Measurements from ENCODE around the gene MAP4K1.
A peak's percentile ranks its signal among the peaks of the same experiment; 100 is the strongest.
"Not testable (repeated sequence)": the region's sequence is repeated elsewhere in the genome, so short reads cannot be mapped to it uniquely, and the experiment has no call there.

MAP4K1 gene

DNA sequence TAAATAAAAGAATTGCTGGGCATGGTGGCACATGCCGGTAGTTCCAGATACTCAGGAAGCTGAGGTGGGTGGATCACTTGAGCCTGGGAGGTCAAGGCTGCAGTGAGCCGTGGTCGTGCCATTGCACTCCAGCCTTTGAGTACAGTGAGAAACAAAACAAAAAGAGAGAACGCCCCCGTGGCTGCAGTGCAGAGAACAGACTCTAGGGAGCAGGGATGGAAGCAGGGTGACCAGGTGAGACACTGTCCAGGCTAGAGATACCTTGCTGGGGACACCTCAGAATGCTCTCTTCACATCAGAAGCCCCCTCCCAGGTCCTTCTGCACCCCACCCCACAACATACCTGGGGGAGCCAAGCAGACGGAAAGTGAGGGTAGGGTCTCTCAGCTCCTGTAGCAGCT is 24.8 kb downstream of the MAP4K1 start:
- H3K4me3 Mint-ChIP-seq: no peak overlapping the region
- no peak for DNase-seq
- peaks cover 6% of the 10 kb centered on the region for H3K4me1 Mint-ChIP-seq
- H3K27ac Mint-ChIP-seq: no peak overlapping the region
- no peaks in the 10 kb centered on the region for H3K9me3 Mint-ChIP-seq
- H3K36me3 Mint-ChIP-seq: peaks cover 59% of the 10 kb centered on the region
- CTCF ChIA-PET: interaction anchor here (1.3 kb wide), 1 partner anchor 26 kb away, joined by 3 read pairs; the partner anchor contains the start of gene EIF3K
- no peaks in the 10 kb centered on the region for H3K27me3 Mint-ChIP-seq

- no peak overlapping the region for H3K4me3 Mint-ChIP-seq
- H3K36me3 Mint-ChIP-seq: peaks cover 35% of the 10 kb centered on the region
- peaks cover 6% of the 10 kb centered on the region for H3K4me1 Mint-ChIP-seq
- no peaks in the 10 kb centered on the region for H3K27me3 Mint-ChIP-seq
- CTCF ChIA-PET: no interaction called here
- no peak for DNase-seq
- no peaks in the 10 kb centered on the region for H3K9me3 Mint-ChIP-seq
- H3K27ac Mint-ChIP-seq: no peak overlapping the region
These were observed 29.7 kb downstream of the MAP4K1 start for GRCh38 chr19:38588041-38588440.

GRCh38 chr19:38587562-38587961 is 30.2 kb downstream of the MAP4K1 start:
- Mint-ChIP-seq H3K4me3 (no peak overlapping the region), H3K36me3 (peaks cover 33% of the 10 kb centered on the region), H3K27ac (no peak overlapping the region), H3K9me3 (no peaks in the 10 kb centered on the region), H3K27me3 (no peaks in the 10 kb centered on the region), H3K4me1 (peaks cover 7% of the 10 kb centered on the region)
- CTCF ChIA-PET: interaction anchor here (0.8 kb wide), 1 partner anchor 47 kb away, joined by 3 read pairs; no protein-coding TSS in a partner anchor
- no peak for DNase-seq

DNA sequence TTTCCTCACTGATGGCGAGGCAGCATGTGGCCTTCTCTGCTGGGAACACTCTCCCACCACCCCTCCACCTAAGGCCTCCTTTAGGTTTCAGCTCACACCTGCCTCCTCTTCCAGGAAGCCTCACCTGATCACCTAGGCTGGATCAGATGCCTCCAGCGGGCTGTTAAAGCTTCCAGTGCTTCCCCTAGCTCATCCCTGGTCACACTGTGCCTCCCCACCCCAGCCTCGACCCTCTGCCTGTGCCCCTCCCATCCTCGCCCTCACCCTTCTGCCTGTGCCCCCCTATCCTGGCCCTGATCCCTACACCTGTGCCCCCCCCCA is 33.8 kb downstream of the MAP4K1 start:
- no peak for DNase-seq
- Mint-ChIP-seq H3K9me3 (no peaks in the 10 kb centered on the region), H3K36me3 (peaks cover 17% of the 10 kb centered on the region), H3K27ac (no peak overlapping the region), H3K4me3 (no peak overlapping the region), H3K4me1 (peaks cover 18% of the 10 kb centered on the region), H3K27me3 (no peaks in the 10 kb centered on the region)
- CTCF ChIA-PET: no interaction called here

DNA sequence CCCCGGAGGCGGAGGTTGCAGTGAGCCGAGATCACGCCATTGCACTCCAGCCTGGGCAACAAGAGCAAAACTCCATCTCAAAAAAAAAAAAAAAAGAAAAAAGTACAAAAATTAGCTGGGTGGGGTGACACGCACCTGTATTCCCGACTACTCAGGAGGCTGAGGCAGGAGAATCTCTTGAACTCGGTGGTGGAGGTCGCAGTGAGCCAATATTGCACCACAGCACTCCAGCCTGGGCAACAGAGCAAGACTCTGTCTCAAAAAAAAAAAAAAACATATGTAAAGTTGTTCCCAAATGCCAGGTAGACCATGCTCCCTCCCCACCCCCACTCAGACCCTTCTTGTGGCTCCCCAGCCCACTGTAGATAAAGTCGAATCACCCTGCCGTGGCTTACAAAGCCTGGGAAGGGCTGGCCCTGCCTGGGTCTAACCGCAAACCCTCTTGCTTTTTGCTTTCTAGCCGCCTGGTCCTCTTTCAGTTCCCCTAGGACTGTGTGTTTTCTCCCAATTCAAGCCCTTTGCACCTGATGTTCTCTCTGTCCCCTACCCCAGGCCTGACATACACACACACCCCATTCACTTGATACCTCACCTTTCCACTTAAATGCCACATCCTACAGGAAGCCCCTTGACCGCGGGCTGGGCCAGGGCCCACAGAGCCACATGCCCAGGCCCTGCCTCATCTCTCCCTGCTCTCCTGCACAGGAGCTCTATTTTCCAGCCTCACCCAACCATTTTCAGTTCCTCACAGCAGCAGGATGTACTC is 34.4 kb downstream of the MAP4K1 start:
- Mint-ChIP-seq H3K36me3 (peaks cover 15% of the 10 kb centered on the region), H3K9me3 (no peaks in the 10 kb centered on the region), H3K4me3 (no peak overlapping the region), H3K4me1 (peaks cover 23% of the 10 kb centered on the region), H3K27me3 (no peaks in the 10 kb centered on the region), H3K27ac (no peak overlapping the region)
- CTCF ChIA-PET: interaction anchor here (0.7 kb wide), 1 partner anchor 14 kb away, joined by 3 read pairs; no protein-coding TSS in a partner anchor
- no peak for DNase-seq

- peaks cover 11% of the 10 kb centered on the region for H3K27me3 Mint-ChIP-seq
- no peak overlapping the region for H3K4me3 Mint-ChIP-seq
- H3K9me3 Mint-ChIP-seq: no peaks in the 10 kb centered on the region
- H3K4me1 Mint-ChIP-seq: peaks cover 23% of the 10 kb centered on the region
- no peaks in the 10 kb centered on the region for H3K36me3 Mint-ChIP-seq
- DNase-seq: no peak
- no peak overlapping the region for H3K27ac Mint-ChIP-seq
- CTCF ChIA-PET: no interaction called here
These were observed 37.7 kb downstream of the MAP4K1 start for GRCh38 chr19:38580080-38580479.

GRCh38 chr19:38579304-38579703 is 38.4 kb downstream of the MAP4K1 start:
- H3K27ac Mint-ChIP-seq, H3K36me3 Mint-ChIP-seq, CTCF ChIA-PET, H3K4me3 Mint-ChIP-seq, DNase-seq, H3K9me3 Mint-ChIP-seq: not testable (repeated sequence)
- Mint-ChIP-seq H3K4me1 (peaks cover 23% of the 10 kb centered on the region), H3K27me3 (peaks cover 13% of the 10 kb centered on the region)

- Mint-ChIP-seq H3K36me3 (no peaks in the 10 kb centered on the region), H3K9me3 (no peaks in the 10 kb centered on the region), H3K27ac (no peak overlapping the region), H3K27me3 (peaks cover 16% of the 10 kb centered on the region), H3K4me3 (no peak overlapping the region), H3K4me1 (peaks cover 17% of the 10 kb centered on the region)
- DNase-seq: no peak
- CTCF ChIA-PET: no interaction called here
These were observed 39.9 kb downstream of the MAP4K1 start for GRCh38 chr19:38577826-38578225.

GRCh38 chr19:38571682-38572081 is 46.1 kb downstream of the MAP4K1 start:
- CTCF ChIA-PET: no interaction called here
- Mint-ChIP-seq H3K9me3 (no peaks in the 10 kb centered on the region), H3K4me1 (no peaks in the 10 kb centered on the region), H3K4me3 (no peak overlapping the region), H3K27ac (no peak overlapping the region), H3K36me3 (no peaks in the 10 kb centered on the region), H3K27me3 (peaks cover 43% of the 10 kb centered on the region)
- DNase-seq: no peak

GRCh38 chr19:38569368-38569983 is 48.3 kb downstream of the MAP4K1 start:
- Mint-ChIP-seq H3K9me3 (no peaks in the 10 kb centered on the region), H3K27ac (no peak overlapping the region), H3K27me3 (peaks cover 59% of the 10 kb centered on the region), H3K36me3 (no peaks in the 10 kb centered on the region), H3K4me1 (peaks cover 7% of the 10 kb centered on the region), H3K4me3 (no peak overlapping the region)
- CTCF ChIA-PET: interaction anchor here (0.6 kb wide), 1 partner anchor 13 kb away, joined by 3 read pairs; no protein-coding TSS in a partner anchor
- no peak for DNase-seq

DNA sequence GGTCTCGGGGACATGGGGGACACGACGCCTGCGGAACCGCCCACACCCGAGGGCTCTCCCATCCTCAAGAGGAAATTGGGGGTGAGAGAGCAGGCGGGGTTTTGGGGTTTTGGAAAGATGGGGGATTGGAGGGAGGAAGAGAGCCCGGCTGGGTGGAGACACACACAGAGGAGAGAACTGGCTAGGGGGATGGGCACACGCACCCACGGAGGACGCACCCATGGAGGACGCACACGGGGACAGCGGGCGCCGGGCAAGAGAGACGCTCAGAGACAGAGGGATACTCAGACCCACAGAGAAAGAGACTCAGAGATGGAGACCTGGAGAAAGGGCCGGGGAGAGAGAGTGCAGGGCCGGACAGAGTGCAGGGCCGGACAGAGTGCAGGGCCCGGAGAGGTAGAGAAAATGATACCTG is 52.1 kb downstream of the MAP4K1 start:
- no peak overlapping the region for H3K27ac Mint-ChIP-seq
- H3K36me3 Mint-ChIP-seq: no peaks in the 10 kb centered on the region
- no peak for DNase-seq
- H3K9me3 Mint-ChIP-seq: no peaks in the 10 kb centered on the region
- H3K4me3 Mint-ChIP-seq: peak overlapping the region; percentile 47
- H3K27me3 Mint-ChIP-seq: peaks cover 75% of the 10 kb centered on the region
- CTCF ChIA-PET: interaction anchor here (1.0 kb wide), 1 partner anchor 21 kb away, joined by 3 read pairs; no protein-coding TSS in a partner anchor
- peaks cover 27% of the 10 kb centered on the region for H3K4me1 Mint-ChIP-seq

- Mint-ChIP-seq H3K27me3 (peaks cover 72% of the 10 kb centered on the region), H3K9me3 (no peaks in the 10 kb centered on the region), H3K4me3 (peak overlapping the region; percentile 59), H3K27ac (no peak overlapping the region), H3K36me3 (no peaks in the 10 kb centered on the region), H3K4me1 (peaks cover 28% of the 10 kb centered on the region)
- CTCF ChIA-PET: interaction anchor here (1.0 kb wide), 1 partner anchor 20 kb away, joined by 3 read pairs; no protein-coding TSS in a partner anchor
- peak; percentile 47 for DNase-seq
These were observed 52.6 kb downstream of the MAP4K1 start for GRCh38 chr19:38564981-38565690.

DNA sequence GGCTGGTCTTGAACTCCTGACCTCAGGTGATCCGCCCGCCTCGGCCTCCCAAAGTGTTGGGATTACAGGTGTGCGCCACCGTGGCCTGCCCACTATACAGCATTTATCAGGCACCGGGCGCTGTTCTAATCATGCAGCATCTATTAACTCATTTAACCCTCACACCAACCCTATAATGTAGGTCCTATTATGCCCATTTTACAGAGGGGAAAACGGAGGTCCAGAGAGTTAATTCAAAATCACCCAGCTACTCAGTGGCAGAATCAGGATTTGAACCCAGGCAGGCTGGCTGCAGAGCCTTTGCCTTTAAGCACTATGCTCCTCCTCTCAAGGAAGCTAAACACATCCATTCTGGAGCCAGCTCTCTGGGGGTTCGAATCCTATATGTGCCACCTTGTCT is 54.3 kb downstream of the MAP4K1 start:
- no peak for DNase-seq
- Mint-ChIP-seq H3K4me1 (peaks cover 40% of the 10 kb centered on the region), H3K27me3 (peaks cover 67% of the 10 kb centered on the region), H3K27ac (no peak overlapping the region), H3K36me3 (no peaks in the 10 kb centered on the region), H3K4me3 (no peak overlapping the region), H3K9me3 (no peaks in the 10 kb centered on the region)
- CTCF ChIA-PET: interaction anchor here (0.5 kb wide), 1 partner anchor 764 kb away, joined by 3 read pairs; no protein-coding TSS in a partner anchor

DNA sequence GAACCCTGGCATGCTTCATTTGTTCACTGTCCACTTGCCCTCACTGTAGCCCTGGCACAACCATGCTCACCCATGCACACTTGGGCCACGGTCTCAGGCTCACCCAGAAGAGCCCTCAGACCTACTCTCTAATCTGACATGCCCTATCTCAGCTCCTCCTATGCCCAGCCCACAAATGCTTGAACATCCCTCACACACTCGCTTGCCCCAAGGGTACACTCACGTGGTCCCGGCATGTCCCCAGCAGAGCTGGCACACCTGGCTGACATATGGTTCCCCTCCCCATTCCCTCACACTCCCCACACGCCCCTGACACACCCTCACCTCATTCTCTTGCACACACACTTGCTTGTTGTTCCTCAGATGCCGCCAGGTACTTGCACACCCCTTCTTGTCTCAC is 55.7 kb downstream of the MAP4K1 start:
- Mint-ChIP-seq H3K4me1 (peaks cover 44% of the 10 kb centered on the region), H3K36me3 (no peaks in the 10 kb centered on the region), H3K27ac (no peak overlapping the region), H3K9me3 (no peaks in the 10 kb centered on the region), H3K4me3 (no peak overlapping the region), H3K27me3 (peaks cover 58% of the 10 kb centered on the region)
- CTCF ChIA-PET: no interaction called here
- no peak for DNase-seq
